OCI-LY1 (cell line): Measurements from ENCODE around the gene KCNH1.

Experiments
- H2AFZ ChIP-seq: fragments of 200-600 bp; sonication (generic), shearing (Covaris generic); 2 replicates; pipeline ENCODE4 v1.6.0; 2014; ENCODE audit warnings: antibody characterized with exemption, mild to moderate bottlenecking, low read length
- H3F3A ChIP-seq: fragments of 200-600 bp; sonication (generic), shearing (Covaris generic); 2 replicates; pipeline ENCODE4 v1.6.0; 2014; ENCODE audit warnings: mild to moderate bottlenecking, antibody characterized with exemption, low read length, moderate library complexity; ENCODE audit not compliant: insufficient read depth
- H3K27ac ChIP-seq: fragments of 200-600 bp; sonication (generic); 2 replicates; pipeline ENCODE4 v1.5.1; 2014; ENCODE audit warnings: low read length, mixed run types, mild to moderate bottlenecking, low read depth; ENCODE audit not compliant: poor library complexity, severe bottlenecking
- H3K27me3 ChIP-seq: fragments of 200-600 bp; sonication (generic); 2 replicates; pipeline ENCODE4 v1.6.0; 2014; ENCODE audit warnings: antibody characterized with exemption, mild to moderate bottlenecking, low read length, moderate library complexity; ENCODE audit not compliant: insufficient read depth
- H3K36me3 ChIP-seq: fragments of 200-600 bp; sonication (generic); 2 replicates; pipeline ENCODE4 v1.6.1; 2014; ENCODE audit warnings: mild to moderate bottlenecking, antibody characterized with exemption, low read length, moderate library complexity, mixed read lengths; ENCODE audit not compliant: insufficient read depth
- H3K4me1 ChIP-seq: fragments of 200-600 bp; sonication (generic); 2 replicates; pipeline ENCODE4 v1.5.1; 2014; ENCODE audit warnings: mild to moderate bottlenecking, low read length, moderate library complexity; ENCODE audit not compliant: insufficient read depth, severe bottlenecking
- H3K4me2 ChIP-seq: fragments of 200-600 bp; sonication (generic), shearing (Covaris generic); 2 replicates; pipeline ENCODE4 v1.6.1; 2014; ENCODE audit warnings: low read length
- H3K4me3 ChIP-seq: fragments of 200-600 bp; sonication (generic); 2 replicates; pipeline ENCODE4 v1.5.1; 2014; ENCODE audit warnings: low read length, low read depth, mild to moderate bottlenecking, mixed read lengths; ENCODE audit not compliant: poor library complexity, severe bottlenecking
- H3K79me2 ChIP-seq: fragments of 200-600 bp; shearing (Covaris generic); 2 replicates; pipeline ENCODE4 v1.6.1; 2016; ENCODE audit warnings: mixed run types, low read length, mixed read lengths; ENCODE audit not compliant: insufficient read depth
- H3K9ac ChIP-seq: fragments of 200-600 bp; sonication (generic), shearing (Covaris generic); 2 replicates; pipeline ENCODE4 v1.6.1; 2014; ENCODE audit warnings: mild to moderate bottlenecking, low read length, mixed read lengths
- H3K9me2 ChIP-seq: fragments of 200-600 bp; sonication (generic), shearing (Covaris generic); 2 replicates; pipeline ENCODE4 v1.6.1; 2014; ENCODE audit warnings: low read depth, mild to moderate bottlenecking, low read length, mixed read lengths
- H3K9me3 ChIP-seq: fragments of 200-600 bp; shearing (Covaris generic); 2 replicates; pipeline ENCODE4 v1.6.1; 2014; ENCODE audit warnings: low read length, mixed read lengths
- H4K20me1 ChIP-seq: fragments of 200-600 bp; sonication (generic), shearing (Covaris generic); 2 replicates; pipeline ENCODE4 v1.6.0; 2016; ENCODE audit warnings: mild to moderate bottlenecking, low read length; ENCODE audit not compliant: insufficient read depth
- CTCF ChIP-seq: fragments of 200-600 bp; sonication (generic), shearing (Covaris generic); IDR thresholded peaks from 2 replicates; pipeline ENCODE4 v1.5.1; 2017; ENCODE audit warnings: mild to moderate bottlenecking, antibody characterized with exemption, low read length, moderate library complexity, mixed read lengths
- EZH2 ChIP-seq: fragments of 200-600 bp; sonication (generic), shearing (Covaris generic); IDR thresholded peaks from 2 replicates; pipeline ENCODE4 v1.8.0; 2017; ENCODE audit warnings: borderline replicate concordance, mixed run types, mild to moderate bottlenecking, antibody characterized with exemption, low read length, moderate library complexity, mixed read lengths

Gene KCNH1

DNA sequence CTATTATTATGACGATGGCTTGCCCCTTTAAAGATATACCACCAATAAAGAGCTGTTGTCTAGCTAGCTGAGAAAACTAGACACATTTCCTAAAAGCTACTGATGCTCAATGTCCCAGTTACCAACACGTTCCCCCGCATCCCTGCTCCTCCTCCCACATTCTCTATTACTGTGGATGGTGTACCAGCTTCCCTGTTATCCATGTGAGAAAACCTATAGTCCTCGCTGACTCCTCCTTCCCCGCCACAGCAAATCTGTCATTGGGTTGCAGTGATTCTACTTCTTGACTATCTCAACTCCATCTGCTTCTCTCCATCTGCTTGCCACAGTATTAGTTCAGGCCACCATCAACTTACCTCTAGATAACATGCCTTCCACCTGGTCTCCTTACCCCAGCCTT, 337.5 kb downstream of the KCNH1 start:
- H2AFZ ChIP-seq = no peak overlapping the region
- no peaks in the 10 kb centered on the region for H4K20me1 ChIP-seq
- no peaks in the 10 kb centered on the region for H3F3A ChIP-seq
- no peaks in the 10 kb centered on the region for H3K9me2 ChIP-seq
- no peaks in the 10 kb centered on the region for H3K36me3 ChIP-seq
- H3K9ac ChIP-seq = no peak overlapping the region
- no peak overlapping the region for H3K4me3 ChIP-seq
- H3K27me3 ChIP-seq = no peaks in the 10 kb centered on the region
- no peak overlapping the region for H3K27ac ChIP-seq
- H3K9me3 ChIP-seq = no peaks in the 10 kb centered on the region
- no peak overlapping the region for H3K4me2 ChIP-seq
- H3K4me1 ChIP-seq = no peaks in the 10 kb centered on the region
- no peak for TF ChIP-seq EZH2
- no peak for TF ChIP-seq CTCF
- no peaks in the 10 kb centered on the region for H3K79me2 ChIP-seq

- Histone ChIP-seq H3K27ac (no peak overlapping the region), H3K4me1 (no peaks in the 10 kb centered on the region), H3K9me3 (no peaks in the 10 kb centered on the region)
Measured at GRCh38 chr1:210794445-210794844, 339.5 kb downstream of the KCNH1 start.

DNA sequence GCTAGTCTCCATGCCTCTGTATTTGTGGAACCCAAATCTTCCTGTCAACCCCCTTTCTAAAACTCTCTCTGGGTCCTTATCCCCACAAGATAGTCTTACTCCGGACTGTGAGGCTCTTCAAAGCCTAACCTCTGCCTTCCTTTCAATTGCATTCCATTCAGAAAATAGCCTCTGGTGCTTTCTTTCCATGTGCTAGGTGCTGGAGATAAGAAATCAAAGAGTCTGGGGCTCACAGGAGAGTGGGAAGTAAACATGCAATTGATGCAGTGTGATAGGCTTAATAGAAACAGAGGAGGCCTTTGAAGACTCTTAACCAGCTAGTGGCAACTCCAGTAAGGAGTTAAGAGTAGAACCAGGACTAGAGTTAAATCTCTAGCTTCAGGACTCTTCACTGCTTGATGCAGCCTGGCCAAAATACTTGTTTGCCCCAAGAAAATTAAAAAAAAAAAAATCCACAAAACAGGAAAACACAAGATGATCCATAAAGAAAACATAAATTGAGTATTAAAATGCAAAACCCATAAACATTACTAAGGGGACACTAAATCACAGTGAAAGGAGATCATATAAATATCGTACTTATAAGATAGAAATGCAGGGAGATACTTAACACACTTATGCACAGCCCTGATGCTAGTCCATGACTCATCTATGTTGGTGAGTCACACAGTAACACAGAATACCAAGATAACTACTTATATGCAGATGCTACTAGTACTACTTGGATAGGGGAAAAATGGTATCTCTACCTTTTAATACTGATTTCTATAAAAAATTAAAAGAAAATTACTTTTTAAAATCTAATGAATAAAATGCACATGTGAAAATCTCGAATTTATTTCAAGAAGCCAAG, 341.5 kb downstream of the KCNH1 start:
- no peaks in the 10 kb centered on the region for H3K4me1 ChIP-seq
- H3K9me3 ChIP-seq = no peaks in the 10 kb centered on the region
- no peaks in the 10 kb centered on the region for H4K20me1 ChIP-seq
- H3K9me2 ChIP-seq = no peaks in the 10 kb centered on the region
- H2AFZ ChIP-seq = no peak overlapping the region
- no peaks in the 10 kb centered on the region for H3K36me3 ChIP-seq
- no peak overlapping the region for H3K4me3 ChIP-seq
- H3K27me3 ChIP-seq = no peaks in the 10 kb centered on the region
- no peak overlapping the region for H3K27ac ChIP-seq
- H3K79me2 ChIP-seq = no peaks in the 10 kb centered on the region
- H3F3A ChIP-seq = no peaks in the 10 kb centered on the region
- TF ChIP-seq CTCF (no peak), EZH2 (no peak)
- H3K4me2 ChIP-seq = no peak overlapping the region
- H3K9ac ChIP-seq = no peak overlapping the region

More at GRCh38 chr1:210794445-210794844, 339.5 kb downstream of the KCNH1 start:
- Histone ChIP-seq H4K20me1 (no peaks in the 10 kb centered on the region), H3K79me2 (no peaks in the 10 kb centered on the region), H3K9me2 (no peaks in the 10 kb centered on the region), H3F3A (no peaks in the 10 kb centered on the region), H3K9ac (no peak overlapping the region), H3K27me3 (no peaks in the 10 kb centered on the region), H3K4me3 (no peak overlapping the region), H3K4me2 (no peak overlapping the region), H2AFZ (no peak overlapping the region), H3K36me3 (no peaks in the 10 kb centered on the region)
- TF ChIP-seq EZH2 (no peak), CTCF (no peak)
